GM12878 (cell line): ENCODE data around the gene CSNK1A1. TPM values are rescaled to one million over a fixed set of nuclear protein-coding genes. Genes with fewer than 3 reads are reported as not detected.

Experiments used
- ATAC-seq: fragments of 200-7000 bp; cut with Tn5 transposase; 3 replicates; pipeline ENCODE4 v1.9.1; 2020; ENCODE audit warnings: mild to moderate bottlenecking, moderate library complexity
- BruUV-seq: library from RNA; stranded (reverse); fragments of 400-500 nt; replicated peaks from 2 replicates; lab custom pipeline; 2021; lab: Mats Ljungman, UMichigan
- CTCF ChIA-PET: fragments of 300-600 bp; sonication (Branson Sonifier 250); formaldehyde crosslinking; extraction: SDS; loops from one replicate; lab custom pipeline; 2021; ENCODE audit warnings: inconsistent platforms; lab: Yijun Ruan, JAX
- POLR2A ChIA-PET: fragments of 350-600 bp; formaldehyde crosslinking; extraction: SDS; loops from one replicate; lab custom pipeline; 2021; ENCODE audit warnings: inconsistent platforms; lab: Charles Lee
- RAD21 ChIA-PET: fragments of 300-600 bp; sonication (Branson Sonifier 250); formaldehyde crosslinking; loops from one replicate; lab custom pipeline; 2023; ENCODE audit warnings: antibody characterized with exemption; ENCODE audit not compliant: unreplicated experiment; lab: Charles Lee
- SMC1A ChIA-PET: fragments of 300-600 bp; sonication (Branson Sonifier 250); formaldehyde crosslinking; loops from one replicate; lab custom pipeline; 2023; ENCODE audit not compliant: unreplicated experiment, uncharacterized antibody; lab: Charles Lee
- DNase-seq: peaks from one replicate; pipeline ENCODE4 v3.0.0-alpha.2; 2011; ENCODE audit warnings: low read depth, low spot score
- FAIRE-seq: peaks from 3 replicates; lab custom pipeline; 2011; peaks lifted over from hg19 to GRCh38; lab: Jason Lieb, UNC
- H2AFZ ChIP-seq: 2 replicates; pipeline ENCODE4 v1.6.0; 2011; ENCODE audit warnings: low read depth, low read length, control low read depth; ENCODE audit not compliant: control insufficient read depth
- H3K27ac ChIP-seq: 2 replicates; pipeline ENCODE4 v1.5.1; 2011; ENCODE audit warnings: control low read depth; ENCODE audit not compliant: control insufficient read depth, insufficient read depth
- H3K27me3 ChIP-seq, 2 experiments: replicated peaks in 1 of 2; 2 replicates each; pipeline versions ENCODE4 v1.6.0 to v1.6.1; 2011; ENCODE audit warnings: low read length in 1 of 2; ENCODE audit not compliant: control insufficient read depth in 2 of 2, insufficient read depth in 2 of 2
- H3K36me3 ChIP-seq, 2 experiments: 2 replicates each; pipeline ENCODE4 v1.5.1; 2011; ENCODE audit warnings: low read length in 1 of 2; ENCODE audit not compliant: control insufficient read depth in 2 of 2, insufficient read depth in 2 of 2
- H3K4me1 ChIP-seq: 2 replicates; pipeline ENCODE4 v1.6.1; 2011; ENCODE audit warnings: mild to moderate bottlenecking, low read length, moderate library complexity, mixed read lengths; ENCODE audit not compliant: control insufficient read depth, insufficient read depth
- H3K4me2 ChIP-seq: 2 replicates; pipeline ENCODE4 v1.6.0; 2011; ENCODE audit warnings: control low read depth; ENCODE audit not compliant: control insufficient read depth, insufficient read depth
- H3K4me3 ChIP-seq: fragments of 200-600 bp; sonication (generic); 2 replicates; pipeline ENCODE4 v1.5.1; 2016
- H3K79me2 ChIP-seq: 2 replicates; pipeline ENCODE4 v1.6.0; 2011; ENCODE audit warnings: low read length; ENCODE audit not compliant: control insufficient read depth, insufficient read depth
- H3K9ac ChIP-seq: 2 replicates; pipeline ENCODE4 v1.8.0; 2011; ENCODE audit warnings: low read length, control low read depth, mixed read lengths; ENCODE audit not compliant: control insufficient read depth, insufficient read depth
- H3K9me3 ChIP-seq: replicated peaks from 3 replicates; pipeline ENCODE4 v1.5.1; 2011; ENCODE audit warnings: mild to moderate bottlenecking, low read length; ENCODE audit not compliant: control insufficient read depth, insufficient read depth
- H4K20me1 ChIP-seq: 2 replicates; pipeline ENCODE4 v1.6.0; 2011; ENCODE audit not compliant: control insufficient read depth, insufficient read depth
- ATF2 ChIP-seq: IDR thresholded peaks from 2 replicates; pipeline ENCODE4 v1.6.1; 2012; ENCODE audit warnings: low read length, inconsistent platforms
- ATF7 ChIP-seq: fragments of 450-650 bp; IDR thresholded peaks from 2 replicates; pipeline ENCODE4 v1.6.1; 2016; ENCODE audit warnings: low read depth, mild to moderate bottlenecking
- BHLHE40 ChIP-seq, 2 experiments: fragments of 450-650 bp in 1 of 2; IDR thresholded peaks; 2 replicates each; pipeline ENCODE4 v1.6.1; 2011 to 2017; ENCODE audit warnings: low read depth in 2 of 2, borderline replicate concordance in 1 of 2, improper control_type of control experiment in 1 of 2, low read length in 1 of 2, mild to moderate bottlenecking in 1 of 2
- BMI1 ChIP-seq: fragments of 450-650 bp; IDR thresholded peaks from 2 replicates; pipeline ENCODE4 v1.6.1; 2016; ENCODE audit warnings: mild to moderate bottlenecking, moderate library complexity, borderline replicate concordance
- CBFB ChIP-seq: IDR thresholded peaks from 2 replicates; pipeline ENCODE4 v1.6.1; 2016; ENCODE audit warnings: antibody characterized with exemption, low read depth
- EED ChIP-seq: sonication (generic); IDR thresholded peaks from 2 replicates; pipeline ENCODE4 v1.6.1; 2016; ENCODE audit warnings: antibody characterized with exemption, low read depth
- EZH2 ChIP-seq: IDR thresholded peaks from 2 replicates; pipeline ENCODE4 v1.6.1; 2012; ENCODE audit warnings: low read depth, mild to moderate bottlenecking, control low read depth, inconsistent platforms, low read length, borderline replicate concordance; ENCODE audit not compliant: control insufficient read depth
- IKZF1 ChIP-seq: fragments of 450-650 bp; conservative IDR thresholded peaks from 2 replicates; pipeline ENCODE4 v1.6.1; 2017; ENCODE audit warnings: antibody characterized with exemption, mild to moderate bottlenecking
- JUND ChIP-seq: IDR thresholded peaks from 2 replicates; pipeline ENCODE4 v1.6.1; 2012; ENCODE audit warnings: low read depth, mild to moderate bottlenecking, low read length, improper control_type of control experiment, moderate library complexity
- MTA3 ChIP-seq: IDR thresholded peaks from 2 replicates; pipeline ENCODE4 v1.6.1; 2012; ENCODE audit warnings: low read length, inconsistent platforms, borderline replicate concordance
- STAT1 ChIP-seq: fragments of 450-650 bp; conservative IDR thresholded peaks from 2 replicates; pipeline ENCODE4 v1.6.1; 2014; ENCODE audit warnings: antibody characterized with exemption, mild to moderate bottlenecking
- TCF3 ChIP-seq: IDR thresholded peaks from 2 replicates; pipeline ENCODE4 v1.6.1; 2012; ENCODE audit warnings: low read depth, mild to moderate bottlenecking, low read length, borderline replicate concordance; ENCODE audit not compliant: insufficient read depth
- TCF7 ChIP-seq: IDR thresholded peaks from 2 replicates; pipeline ENCODE4 v1.6.1; 2014; ENCODE audit warnings: antibody characterized with exemption, borderline replicate concordance
- ZNF207 ChIP-seq: fragments of 450-650 bp; IDR thresholded peaks from 2 replicates; pipeline ENCODE4 v1.6.1; 2014; ENCODE audit warnings: antibody characterized with exemption, mild to moderate bottlenecking, borderline replicate concordance
- WGBS: methylation state at CpG from one replicate; pipeline ENCODE4 v1.1.6; 2016; ENCODE audit warnings: low lambda C conversion rate; ENCODE audit not compliant: insufficient replicate concordance, insufficient coverage; ENCODE audit errors: missing lambda C conversion rate; 5-methylcytosine and 5-hydroxymethylcytosine counted together
- in situ Hi-C: fragments of 300-500 bp; cut with MboI; formaldehyde crosslinking; loops from 9 replicates; pipeline ENCODE4 v1.14.3; 2018; ENCODE audit warnings: mixed read lengths
- intact Hi-C: fragments of 100-400 bp; cut with micrococcal nuclease; formaldehyde crosslinking; loops from one replicate; pipeline ENCODE4 v1.14.2; 2022; ENCODE audit not compliant: unreplicated experiment
- polyA plus RNA-seq, 11 experiments: library from polyadenylated mRNA; depleted of rRNA in 4 of 11; unstranded in 6 of 11; stranded (reverse) in 5 of 11; fragments of >200 nt; fragmentation: Nextera tagmentation in 4 of 11; fragmentation: Illumina TruSeq in 1 of 11; extraction: Ambion mirVana in 4 of 11; extraction: Trizol in 1 of 11; gene quantifications; 1 replicate in 1 of 11; 2 replicates in 10 of 11; pipeline versions ENCODE4 v1.2.1 to v1.2.3, GENCODE V29; 2011 to 2016; ENCODE audit warnings: inconsistent platforms in 2 of 11, missing spikeins in 2 of 11, low read depth in 1 of 11
- total RNA-seq, 4 experiments: library from RNA; depleted of rRNA in 3 of 4; stranded (reverse); fragments of >200 nt in 3 of 4; fragmentation: Illumina TruSeq in 1 of 4; extraction: Trizol in 1 of 4; gene quantifications; 2 replicates each; pipeline versions ENCODE4 v1.2.1 to v1.2.3, GENCODE V29; 2013 to 2021

CSNK1A1 gene
- total and polyA plus RNA-seq, 10 of the 15 experiments (the other 5 are each of a cell fraction or from before 2014, with no cell fraction given): 53.3 to 155 (median 133) TPM

- no TSS peak for BruUV-seq
- RAD21 ChIA-PET: no interaction called here
- H3K79me2 ChIP-seq: peaks cover 79% of the 10 kb centered on the region
- no peak overlapping the region for H2AFZ ChIP-seq
- CTCF ChIA-PET: interaction anchor here (0.7 to 1.8 kb wide), 4 partner anchors 9 to 99 kb away, joined by 3 to 5 read pairs (median 4); partner anchors contain the start of gene CSNK1A1
- no peak for TF ChIP-seq EED
- no peak for TF ChIP-seq MTA3
- no peak for TF ChIP-seq ATF7
- no peak for TF ChIP-seq JUND
- TF ChIP-seq ATF2: no peak
- no peak overlapping the region for H3K4me3 ChIP-seq
- peaks cover 3% of the 10 kb centered on the region; the same call in 1 of the 2 replicates for H4K20me1 ChIP-seq
- no peak overlapping the region for H3K4me2 ChIP-seq
- no peak overlapping the region for H3K9ac ChIP-seq
- POLR2A ChIA-PET: no interaction called here
- SMC1A ChIA-PET: interaction anchor here (1.0 to 1.3 kb wide), 3 partner anchors 8 to 97 kb away, joined by 3 to 6 read pairs (median 4); no protein-coding TSS in a partner anchor
- in situ Hi-C loops: no loop called here
- no peak overlapping the region for H3K27ac ChIP-seq
- no peaks in the 10 kb centered on the region for H3K27me3 ChIP-seq
- no peaks in the 10 kb centered on the region for H3K4me1 ChIP-seq
- H3K36me3 ChIP-seq: peaks cover 8 to 25% of the 10 kb centered on the region in 2 experiments
- intact Hi-C loops: no loop called here
- FAIRE-seq: no peak
- H3K9me3 ChIP-seq: no peaks in the 10 kb centered on the region
- ATAC-seq: no peak
- no peak for DNase-seq
These were observed 31.6 kb downstream of the CSNK1A1 start for GRCh38 chr5:149519601-149520000.

- H3K79me2 ChIP-seq: peaks cover 72% of the 10 kb centered on the region
- CTCF ChIA-PET: interaction anchor here (0.7 to 3.1 kb wide), 6 partner anchors 10 to 100 kb away, joined by 3 to 9 read pairs (median 4); partner anchors contain the start of gene CSNK1A1
- ATAC-seq (no peak), DNase-seq (no peak), FAIRE-seq (no peak)
- no TSS peak for BruUV-seq
- in situ Hi-C loops (no loop called here), intact Hi-C loops (no loop called here)
- 37% methylated on average over 3 of the region's 3 CpGs for WGBS
- peaks cover 3% of the 10 kb centered on the region; the same call in 1 of the 2 replicates for H4K20me1 ChIP-seq
- H3K27ac ChIP-seq: no peak overlapping the region
- H2AFZ ChIP-seq: no peak overlapping the region
- H3K9ac ChIP-seq: no peak overlapping the region
- no peak overlapping the region for H3K4me3 ChIP-seq
- no peaks in the 10 kb centered on the region for H3K9me3 ChIP-seq
- RAD21 ChIA-PET: no interaction called here
- POLR2A ChIA-PET: interaction anchor here (1.0 kb wide), 1 partner anchor 24 kb away, joined by 3 read pairs; no protein-coding TSS in a partner anchor
- H3K4me1 ChIP-seq: no peaks in the 10 kb centered on the region
- peaks cover 8 to 24% of the 10 kb centered on the region in 2 experiments for H3K36me3 ChIP-seq
- SMC1A ChIA-PET: interaction anchor here (0.7 to 1.3 kb wide), 4 partner anchors 9 to 313 kb away, joined by 3 to 6 read pairs (median 4); no protein-coding TSS in a partner anchor
- no peaks in the 10 kb centered on the region for H3K27me3 ChIP-seq
- H3K4me2 ChIP-seq: no peak overlapping the region
- no peak for TF ChIP-seq BMI1
- no peak for TF ChIP-seq CBFB
- TF ChIP-seq TCF7: no peak
- no peak for TF ChIP-seq ZNF207
- no peak for TF ChIP-seq TCF3
- no peak for TF ChIP-seq BHLHE40 (IDR thresholded peaks at IDR 0.05; ENCODE audit: borderline replicate concordance in 1 of 2, low read depth in 2 of 2, low read length in 1 of 2)
- TF ChIP-seq STAT1: no peak
- TF ChIP-seq EZH2: no peak
- TF ChIP-seq IKZF1: no peak
These were observed 32.6 kb downstream of the CSNK1A1 start for GRCh38 chr5:149518620-149519019.
